ENCODE data around the gene REEP1.

Gene REEP1

GRCh38 chr2:86305915-86306254, 31.5 kb downstream of the REEP1 start:
- DNase-seq (ENCODE audit: low spot score): no peak

- DNase-seq (ENCODE audit: low spot score): no peak
Observed at GRCh38 chr2:86305195-86305914, 32.1 kb downstream of the REEP1 start.

GRCh38 chr2:86304416-86304815, 33.0 kb downstream of the REEP1 start:
- DNase-seq (ENCODE audit: low spot score): no peak

- no peak for DNase-seq (ENCODE audit: low spot score)
Observed at GRCh38 chr2:86302320-86302719, 35.1 kb downstream of the REEP1 start.

GRCh38 chr2:86301711-86302202, 35.7 kb downstream of the REEP1 start:
- DNase-seq (ENCODE audit: low spot score): no peak

GRCh38 chr2:86301009-86301408, 36.4 kb downstream of the REEP1 start:
- no peak for DNase-seq (ENCODE audit: low spot score)

- no peak for DNase-seq (ENCODE audit: low spot score)
Observed at GRCh38 chr2:86300496-86300895, 36.9 kb downstream of the REEP1 start.

- peak; percentile 58 for DNase-seq (ENCODE audit: low spot score)
Observed at GRCh38 chr2:86298411-86299390, 38.7 kb downstream of the REEP1 start.

GRCh38 chr2:86297382-86298147, 39.9 kb downstream of the REEP1 start:
- no peak for DNase-seq (ENCODE audit: low spot score)

GRCh38 chr2:86296947-86297346, 40.5 kb downstream of the REEP1 start:
- DNase-seq (ENCODE audit: low spot score): no peak

GRCh38 chr2:86295066-86295465, 42.4 kb downstream of the REEP1 start:
- no peak for DNase-seq (ENCODE audit: low spot score)

GRCh38 chr2:86293612-86294011, 43.8 kb downstream of the REEP1 start:
- no peak for DNase-seq (ENCODE audit: low spot score)

GRCh38 chr2:86292571-86293515, 44.6 kb downstream of the REEP1 start:
- no peak for DNase-seq (ENCODE audit: low spot score)

- no peak for DNase-seq (ENCODE audit: low spot score)
Observed at GRCh38 chr2:86291328-86291662, 46.1 kb downstream of the REEP1 start.

- no peak for DNase-seq (ENCODE audit: low spot score)
Observed at GRCh38 chr2:86290596-86291327, 46.7 kb downstream of the REEP1 start.

- DNase-seq (ENCODE audit: low spot score): no peak
Observed at GRCh38 chr2:86286516-86286915, 50.9 kb downstream of the REEP1 start.

GRCh38 chr2:86285981-86286380, 51.4 kb downstream of the REEP1 start:
- DNase-seq (ENCODE audit: low spot score): no peak

GRCh38 chr2:86285571-86285970, 51.9 kb downstream of the REEP1 start:
- no peak for DNase-seq (ENCODE audit: low spot score)

GRCh38 chr2:86284987-86285386, 52.4 kb downstream of the REEP1 start:
- no peak for DNase-seq (ENCODE audit: low spot score)

GRCh38 chr2:86284401-86284841, 53.0 kb downstream of the REEP1 start:
- DNase-seq (ENCODE audit: low spot score): no peak
